H9 (cell line): ENCODE data around the gene GYS1. TPM values are rescaled to one million over a fixed set of nuclear protein-coding genes. Genes with fewer than 3 reads are reported as not detected.

Experiments used
- DNase-seq: peaks from one replicate; pipeline ENCODE4 v3.0.0-alpha.2; 2017
- H2AFZ ChIP-seq: one replicate; pipeline ENCODE4 v1.6.1; 2013; ENCODE audit warnings: mild to moderate bottlenecking, low read length, control low read depth, moderate library complexity
- H2AK5ac ChIP-seq: 2 replicates; pipeline ENCODE4 v1.6.1; 2013; ENCODE audit warnings: low read length, control low read depth, mixed read lengths; ENCODE audit not compliant: insufficient read length
- H2BK120ac ChIP-seq: one replicate; pipeline ENCODE4 v1.6.1; 2013; ENCODE audit warnings: low read depth, mild to moderate bottlenecking, low read length, control low read depth, inconsistent platforms; ENCODE audit not compliant: poor library complexity, severe bottlenecking
- H2BK12ac ChIP-seq: 2 replicates; pipeline ENCODE4 v1.6.1; 2013; ENCODE audit warnings: low read length, control low read depth, mixed read lengths, low read depth; ENCODE audit not compliant: insufficient read length
- H2BK15ac ChIP-seq: 2 replicates; pipeline ENCODE4 v1.6.1; 2013; ENCODE audit warnings: low read depth, low read length, control low read depth
- H2BK20ac ChIP-seq: one replicate; pipeline ENCODE4 v1.6.1; 2013; ENCODE audit warnings: low read depth, mild to moderate bottlenecking, low read length, control low read depth, inconsistent platforms; ENCODE audit not compliant: poor library complexity, severe bottlenecking
- H2BK5ac ChIP-seq: 2 replicates; pipeline ENCODE4 v1.6.1; 2013; ENCODE audit warnings: low read length, control low read depth, mixed read lengths; ENCODE audit not compliant: insufficient read length
- H3K14ac ChIP-seq: 2 replicates; pipeline ENCODE4 v1.6.1; 2013; ENCODE audit warnings: low read length, control low read depth; ENCODE audit not compliant: insufficient read depth
- H3K18ac ChIP-seq: 2 replicates; pipeline ENCODE4 v1.6.1; 2013; ENCODE audit warnings: low read depth, mild to moderate bottlenecking, mixed read lengths, low read length, control low read depth; ENCODE audit not compliant: insufficient read length
- H3K23ac ChIP-seq: 2 replicates; pipeline ENCODE4 v1.6.1; 2013; ENCODE audit warnings: low read length, control low read depth, mixed read lengths, low read depth; ENCODE audit not compliant: insufficient read length
- H3K23me2 ChIP-seq: 2 replicates; pipeline ENCODE4 v1.6.1; 2013; ENCODE audit warnings: low read depth, mild to moderate bottlenecking, mixed read lengths, low read length, control low read depth; ENCODE audit not compliant: insufficient read length, poor library complexity, severe bottlenecking
- H3K27ac ChIP-seq: 2 replicates; pipeline ENCODE4 v1.5.1; 2013; ENCODE audit warnings: low read length, control low read depth, mixed read lengths, low read depth; ENCODE audit not compliant: insufficient read length
- H3K27me3 ChIP-seq: 2 replicates; pipeline ENCODE4 v1.6.1; 2013; ENCODE audit warnings: low read length, control low read depth, inconsistent platforms; ENCODE audit not compliant: insufficient read depth
- H3K4ac ChIP-seq: 2 replicates; pipeline ENCODE4 v1.6.1; 2013; ENCODE audit warnings: low read depth, mild to moderate bottlenecking, control low read depth, inconsistent platforms, low read length, moderate library complexity
- H3K4me1 ChIP-seq: 2 replicates; pipeline ENCODE4 v1.6.1; 2013; ENCODE audit warnings: low read length, control low read depth, inconsistent platforms; ENCODE audit not compliant: insufficient read depth
- H3K4me2 ChIP-seq: 2 replicates; pipeline ENCODE4 v1.6.1; 2013; ENCODE audit warnings: low read length, control low read depth, mixed read lengths; ENCODE audit not compliant: insufficient read length, insufficient read depth
- H3K56ac ChIP-seq: 2 replicates; pipeline ENCODE4 v1.6.1; 2013; ENCODE audit warnings: low read depth, mild to moderate bottlenecking, mixed read lengths, low read length, control low read depth; ENCODE audit not compliant: insufficient read length
- H3K79me1 ChIP-seq: 2 replicates; pipeline ENCODE4 v1.6.1; 2013; ENCODE audit warnings: low read depth, mild to moderate bottlenecking, moderate library complexity, low read length, control low read depth, inconsistent platforms; ENCODE audit not compliant: insufficient read depth, poor library complexity, severe bottlenecking
- H3K79me2 ChIP-seq: 2 replicates; pipeline ENCODE4 v1.6.1; 2013; ENCODE audit warnings: low read length, control low read depth, inconsistent platforms; ENCODE audit not compliant: insufficient read depth
- H3K9ac ChIP-seq: 2 replicates; pipeline ENCODE4 v1.6.1; 2013; ENCODE audit warnings: low read length, control low read depth, mixed read lengths; ENCODE audit not compliant: insufficient read length; ENCODE audit errors: extremely low read depth
- H3K9me3 ChIP-seq: one replicate; pipeline ENCODE4 v1.6.1; 2013; ENCODE audit warnings: low read depth, low read length, inconsistent platforms; ENCODE audit not compliant: control insufficient read depth
- H3T11ph ChIP-seq: one replicate; pipeline ENCODE4 v1.6.1; 2013; ENCODE audit warnings: mild to moderate bottlenecking, low read length, control low read depth, inconsistent platforms
- H4K20me1 ChIP-seq: one replicate; pipeline ENCODE4 v1.6.1; 2013; ENCODE audit not compliant: control insufficient read depth, insufficient read length, insufficient read depth
- H4K5ac ChIP-seq: 2 replicates; pipeline ENCODE4 v1.6.1; 2013; ENCODE audit warnings: low read depth, mild to moderate bottlenecking, mixed read lengths, low read length, control low read depth; ENCODE audit not compliant: insufficient read length
- H4K8ac ChIP-seq: replicated peaks from 2 replicates; pipeline ENCODE4 v1.6.1; 2013; ENCODE audit warnings: low read length, control low read depth, mixed read lengths, low read depth; ENCODE audit not compliant: insufficient read length
- H4K91ac ChIP-seq: 2 replicates; pipeline ENCODE4 v1.6.1; 2013; ENCODE audit warnings: low read depth, mild to moderate bottlenecking, moderate library complexity, mixed read lengths, low read length, control low read depth; ENCODE audit not compliant: insufficient read length
- H3K27ac Mint-ChIP-seq, 3 experiments: 2 replicates in 2 of 3; 3 replicates in 1 of 3; pipeline ENCODE4 v1.8.0; 2020 to 2021; ENCODE audit warnings: mixed read lengths in 3 of 3, mild to moderate bottlenecking in 1 of 3, moderate library complexity in 1 of 3
- H3K27me3 Mint-ChIP-seq: 2 replicates; pipeline ENCODE4 v1.8.0; 2021; ENCODE audit warnings: low read depth, mild to moderate bottlenecking, moderate library complexity, mixed read lengths
- H3K36me3 Mint-ChIP-seq, 3 experiments: 2 replicates in 2 of 3; 3 replicates in 1 of 3; pipeline ENCODE4 v1.8.0; 2020 to 2021; ENCODE audit warnings: low read depth in 3 of 3, mixed read lengths in 3 of 3; ENCODE audit not compliant: insufficient read depth in 1 of 3
- H3K4me1 Mint-ChIP-seq, 2 experiments: 2 replicates each; pipeline ENCODE4 v1.8.0; 2020; ENCODE audit warnings: mixed read lengths in 2 of 2
- H3K4me3 Mint-ChIP-seq, 2 experiments: 2 replicates in 1 of 2; 3 replicates in 1 of 2; pipeline ENCODE4 v1.8.0; 2020 to 2021; ENCODE audit warnings: mild to moderate bottlenecking in 2 of 2, mixed read lengths in 2 of 2, moderate library complexity in 1 of 2
- H3K9me3 Mint-ChIP-seq, 2 experiments: 2 replicates in 1 of 2; 3 replicates in 1 of 2; pipeline ENCODE4 v1.8.0; 2020; ENCODE audit warnings: mild to moderate bottlenecking in 2 of 2, mixed read lengths in 2 of 2, moderate library complexity in 1 of 2
- CTCF ChIP-seq: fragments of 200-600 bp; sonication (generic); conservative IDR thresholded peaks from 3 replicates; pipeline ENCODE4 v1.8.0; 2021; ENCODE audit warnings: antibody characterized with exemption, mild to moderate bottlenecking
- WGBS: extraction: QIAGEN DNeasy Blood & Tissue Kit; methylation state at CpG from one replicate; pipeline ENCODE4 v1.1.7; 2013; ENCODE audit warnings: missing lambda C conversion rate, low lambda C conversion rate, mixed read lengths; ENCODE audit not compliant: insufficient read length; ENCODE audit errors: extremely low coverage; 5-methylcytosine and 5-hydroxymethylcytosine counted together
- total RNA-seq: library from RNA; stranded (reverse); gene quantifications from 2 replicates; pipeline ENCODE4 v1.2.1, GENCODE V29; 2021

Gene GYS1
- total RNA-seq, 1 experiment from 2014 or later = 44.3 TPM

GRCh38 chr19:48966541-48967345 lies 26.4 kb downstream of the GYS1 start:
- Histone ChIP-seq H3T11ph (no peak overlapping the region), H2AFZ (no peak overlapping the region), H3K27me3 (no peaks in the 10 kb centered on the region), H3K18ac (no peak overlapping the region), H4K91ac (no peak overlapping the region), H2AK5ac (no peak overlapping the region), H3K23me2 (peaks cover 14% of the 10 kb centered on the region), H3K9me3 (no peaks in the 10 kb centered on the region), H3K4me2 (peak overlapping the region; percentile 82), H2BK12ac (no peak overlapping the region), H3K4ac (no peak overlapping the region), H3K79me2 (no peaks in the 10 kb centered on the region), H3K14ac (no peak overlapping the region), H2BK5ac (no peak overlapping the region), H4K20me1 (peaks cover 3% of the 10 kb centered on the region), H2BK20ac (no peak overlapping the region), H2BK120ac (no peak overlapping the region), H3K79me1 (no peaks in the 10 kb centered on the region), H3K27ac (no peak overlapping the region), H4K8ac (no peak overlapping the region), H4K5ac (no peak overlapping the region), H3K9ac (no peak overlapping the region), H2BK15ac (no peak overlapping the region), H3K4me1 (no peaks in the 10 kb centered on the region; the same call in 1 of the 2 replicates), H3K23ac (no peak overlapping the region), H3K56ac (no peak overlapping the region)
- peak overlapping the region; percentile 96 to 98 for H3K4me3 Mint-ChIP-seq
- peaks cover 34 to 57% of the 10 kb centered on the region in 2 experiments for H3K4me1 Mint-ChIP-seq
- peak overlapping the region; percentile 15 to 98 (median 96); a peak in 5 of 7 replicates for H3K27ac Mint-ChIP-seq
- WGBS = no CpG with 5 or more reads among the region's 10 CpGs
- no peak for DNase-seq
- peaks cover 2% of the 10 kb centered on the region; the same call in 1 of the 2 replicates for H3K27me3 Mint-ChIP-seq
- peaks cover 0 to 5% of the 10 kb centered on the region in 2 experiments; a peak in 1 of 5 replicates for H3K9me3 Mint-ChIP-seq
- peaks cover 33 to 53% (median 47%) of the 10 kb centered on the region in 3 experiments; a peak in 6 of 7 replicates for H3K36me3 Mint-ChIP-seq
- TF ChIP-seq CTCF = no peak
